HTERT RPE-1 (cell line): ENCODE measurements around the gene ARHGAP21.

Experiments
- in situ Hi-C: fragments of 300-500 bp; cut with MboI; formaldehyde crosslinking; loops from 4 replicates; pipeline ENCODE4 v1.14.3; 2020; ENCODE audit warnings: low sequenced_read_pairs

ARHGAP21 gene

GRCh38 chr10:24722676-24723385 lies 856 bp downstream of the ARHGAP21 start:
- in situ Hi-C loops, result no loop called here

GRCh38 chr10:24722131-24722675 lies 1.5 kb downstream of the ARHGAP21 start:
- in situ Hi-C loops, result no loop called here

DNA sequence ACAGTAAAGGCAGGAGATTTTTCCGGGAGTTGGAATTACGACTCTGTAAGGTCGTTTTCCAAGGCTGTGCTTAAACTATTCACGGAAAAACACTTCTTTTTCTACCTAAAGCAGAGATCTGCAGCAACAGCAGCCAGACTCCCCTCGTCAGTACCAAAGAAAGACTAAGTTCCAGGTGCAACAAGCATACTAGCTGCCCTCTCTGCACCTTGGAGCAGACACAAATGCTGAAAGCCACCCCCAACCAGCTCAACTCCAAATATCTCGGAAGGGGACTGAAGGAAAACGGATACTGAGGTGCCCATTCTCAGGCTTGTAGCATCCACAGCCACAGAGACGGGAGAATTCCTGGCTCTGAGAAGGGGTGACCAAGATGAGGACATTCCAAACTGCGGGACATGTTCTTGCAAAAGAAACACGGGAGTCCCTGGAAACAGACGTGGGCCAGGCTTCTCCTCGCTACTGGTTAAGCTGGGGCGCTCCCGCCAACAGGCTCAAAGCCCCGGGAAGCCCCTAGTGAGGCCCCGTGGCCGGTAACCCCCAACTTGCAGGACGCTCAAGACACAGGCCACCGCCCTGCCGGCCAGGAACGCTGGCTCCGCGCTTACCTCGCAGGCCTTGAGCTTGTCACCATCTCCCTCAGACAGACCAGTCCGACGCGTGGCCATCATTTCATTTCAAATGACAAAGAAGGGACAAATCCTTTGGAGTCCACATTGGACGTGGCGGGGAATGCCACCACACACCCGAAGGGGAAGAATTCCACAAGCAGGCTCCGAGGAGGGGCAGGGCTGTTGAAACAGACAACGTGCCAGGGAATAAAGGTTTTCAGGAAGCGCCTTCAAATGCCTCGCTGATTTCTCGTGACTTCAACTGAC lies 2.2 kb downstream of the ARHGAP21 start:
- in situ Hi-C loops, result no loop called here

- in situ Hi-C loops, result no loop called here
These were observed 3.6 kb downstream of the ARHGAP21 start for GRCh38 chr10:24720096-24720495.

GRCh38 chr10:24718031-24718855 lies 5.4 kb downstream of the ARHGAP21 start:
- in situ Hi-C loops, result no loop called here

GRCh38 chr10:24716295-24716694 lies 7.4 kb downstream of the ARHGAP21 start:
- in situ Hi-C loops, result no loop called here

GRCh38 chr10:24715246-24715769 lies 8.4 kb downstream of the ARHGAP21 start:
- in situ Hi-C loops, result no loop called here

DNA sequence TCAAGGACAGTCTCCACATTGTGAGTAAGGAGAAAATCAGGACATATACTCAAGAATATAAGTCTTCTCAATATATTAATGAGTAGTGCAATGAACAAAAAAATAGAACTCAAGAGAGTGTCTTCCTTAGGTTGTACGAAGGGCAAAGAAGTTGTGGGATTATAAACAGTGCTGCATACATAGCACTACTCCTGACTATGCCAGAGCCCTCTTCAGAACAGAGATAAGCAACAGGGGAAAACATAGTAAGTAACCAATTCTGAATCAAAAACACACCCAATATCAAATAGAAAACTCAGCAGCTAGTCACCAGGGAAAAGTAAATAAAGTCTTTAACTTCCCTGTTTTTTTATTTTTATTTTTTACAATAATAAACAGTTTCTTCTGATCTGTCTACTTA lies 10.6 kb downstream of the ARHGAP21 start:
- in situ Hi-C loops, result no loop called here

- in situ Hi-C loops, result no loop called here
These were observed 12.2 kb downstream of the ARHGAP21 start for GRCh38 chr10:24711465-24711864.

- in situ Hi-C loops, result no loop called here
These were observed 15.6 kb downstream of the ARHGAP21 start for GRCh38 chr10:24708081-24708480.

DNA sequence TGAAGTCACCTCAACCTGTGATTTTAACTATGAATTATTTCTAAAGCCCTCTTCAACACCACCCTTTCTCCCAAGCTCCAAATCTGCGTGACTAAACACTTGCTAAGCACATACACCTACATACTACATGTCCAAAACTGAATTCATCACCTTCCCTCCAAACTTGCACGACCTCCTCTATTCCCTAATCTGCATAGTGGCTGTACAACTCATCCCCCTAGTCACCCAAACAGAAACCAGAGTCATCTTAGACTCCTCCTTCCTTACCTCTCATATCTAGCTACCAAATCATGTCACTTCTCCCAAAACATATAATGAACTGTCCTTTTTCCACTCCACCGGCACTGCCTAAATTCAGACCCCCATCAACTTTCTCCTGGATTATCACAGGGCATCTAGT lies 16.2 kb downstream of the ARHGAP21 start:
- in situ Hi-C loops, result no loop called here

GRCh38 chr10:24706479-24707118 lies 17.1 kb downstream of the ARHGAP21 start:
- in situ Hi-C loops, result no loop called here

GRCh38 chr10:24703700-24704099 lies 20.0 kb downstream of the ARHGAP21 start:
- in situ Hi-C loops, result no loop called here

- in situ Hi-C loops, result no loop called here
These were observed 22.2 kb downstream of the ARHGAP21 start for GRCh38 chr10:24701447-24701846.

DNA sequence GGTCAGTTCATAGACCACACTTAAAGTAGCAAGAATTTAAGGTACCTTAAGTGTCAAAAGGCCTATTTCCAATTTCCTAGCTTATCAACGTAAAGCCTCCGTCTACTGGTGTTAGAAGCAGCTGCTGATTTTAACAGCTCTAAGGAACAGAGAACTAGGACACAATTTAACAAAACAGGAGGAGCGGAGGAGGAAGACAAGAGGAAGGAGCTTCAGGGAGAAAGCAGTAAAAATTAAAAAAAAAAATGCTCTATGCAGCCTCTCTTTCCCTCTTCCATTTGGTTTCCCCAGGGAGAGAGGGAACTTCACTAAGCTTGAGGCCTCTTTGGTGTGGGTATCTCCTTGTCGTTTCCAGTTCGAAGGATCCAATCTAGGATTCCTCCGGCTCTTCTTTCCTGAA lies 22.7 kb downstream of the ARHGAP21 start:
- in situ Hi-C loops, result no loop called here

DNA sequence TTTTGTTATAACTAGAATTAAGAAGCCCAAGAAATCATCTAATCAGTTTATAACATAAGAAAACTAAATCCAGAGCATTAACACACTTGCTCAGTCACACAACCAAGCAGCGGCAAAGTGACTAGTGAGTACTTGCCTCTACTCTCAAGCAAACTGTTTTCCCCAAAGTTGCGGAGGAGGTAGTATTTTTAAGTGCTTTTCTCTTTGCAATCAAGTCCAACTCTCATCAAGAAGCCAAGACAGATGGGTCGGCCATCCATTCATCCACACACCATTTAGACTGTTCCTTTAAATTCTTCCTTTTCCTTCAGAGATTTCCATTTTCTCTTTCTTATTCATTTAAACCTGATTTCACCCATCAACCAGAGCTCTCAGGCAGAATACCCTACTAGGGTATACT lies 25.4 kb downstream of the ARHGAP21 start:
- in situ Hi-C loops, result no loop called here

- in situ Hi-C loops, result no loop called here
These were observed 26.6 kb downstream of the ARHGAP21 start for GRCh38 chr10:24697080-24697479.

DNA sequence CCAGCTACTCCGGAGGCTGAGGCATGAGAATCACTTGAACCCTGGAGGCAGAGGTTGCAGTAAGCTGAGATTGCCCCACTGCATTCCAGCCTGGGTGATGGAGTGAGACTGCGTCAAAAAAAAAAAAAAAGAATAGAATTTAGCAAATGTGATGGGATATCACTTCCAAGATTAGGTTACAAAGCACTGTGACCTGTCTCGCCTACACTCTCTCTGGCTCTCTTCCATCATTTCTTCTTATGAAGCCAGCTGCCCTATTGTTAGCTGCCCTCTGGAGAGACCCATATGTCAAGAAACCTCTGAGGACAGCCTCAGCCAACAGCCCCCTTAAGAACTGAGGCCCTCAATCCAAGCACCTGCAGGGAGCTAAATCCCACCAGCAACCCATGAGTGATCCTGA lies 28.2 kb downstream of the ARHGAP21 start:
- in situ Hi-C loops, result no loop called here

DNA sequence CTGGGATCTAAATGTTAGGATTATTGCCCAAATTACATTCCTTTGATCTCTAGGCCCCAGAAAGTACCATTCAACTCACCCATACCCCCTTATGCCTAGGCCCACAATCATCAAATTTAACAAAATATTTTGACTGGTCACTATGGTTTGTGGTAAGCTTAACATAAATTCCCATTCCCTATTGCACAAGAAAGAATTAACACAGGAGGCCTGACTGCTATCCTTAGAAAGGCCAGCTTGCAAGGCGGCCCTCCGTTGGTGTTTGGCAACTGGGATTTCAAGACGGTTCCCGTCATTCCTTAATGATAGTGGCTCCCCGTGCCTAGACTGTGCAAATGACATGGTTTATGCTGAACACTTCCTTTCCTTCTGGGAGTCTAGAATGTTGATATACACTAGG lies 29.6 kb downstream of the ARHGAP21 start:
- in situ Hi-C loops, result no loop called here

DNA sequence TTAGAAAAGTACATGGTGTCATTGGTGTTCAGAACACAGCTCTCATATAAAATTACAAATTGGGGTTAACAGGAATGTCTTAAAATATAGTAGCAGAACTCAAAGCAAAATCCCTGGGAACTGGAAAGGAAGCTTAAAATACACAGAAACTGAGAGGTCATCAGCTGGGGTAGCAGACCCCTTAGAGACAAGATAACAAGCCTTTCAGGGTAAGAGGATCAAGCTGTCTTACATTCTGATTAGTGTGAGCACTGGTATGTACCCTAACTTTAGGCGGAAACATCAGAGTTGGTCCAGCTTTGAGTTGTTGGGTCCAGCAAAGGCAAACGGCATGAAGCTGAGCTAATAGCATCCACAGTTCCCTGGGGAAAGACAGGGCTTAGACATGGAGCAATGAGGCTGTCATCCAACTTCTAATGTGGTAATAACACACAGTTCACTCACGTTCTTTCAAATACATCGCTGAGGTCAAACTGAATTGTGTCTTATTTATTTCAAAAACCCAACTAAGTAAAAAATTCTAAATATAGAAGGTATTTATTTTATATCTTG lies 32.6 kb downstream of the ARHGAP21 start:
- in situ Hi-C loops, result no loop called here
